ENCODE data around the gene IL15.
A peak's percentile ranks its signal among the peaks of the same experiment; 100 is the strongest.

IL15 gene

GRCh38 chr4:141657550-141658250 lies 21.3 kb downstream of the IL15 start:
- TF ChIP-seq RAD21 (IDR thresholded peaks at IDR 0.05; ENCODE audit: low read depth) (peak; percentile 26; the same call in 1 of the 2 replicates), REST (IDR thresholded peaks at IDR 0.05; ENCODE audit: low read depth) (no peak)

- TF ChIP-seq ZBTB7A (IDR thresholded peaks at IDR 0.05; ENCODE audit: low read depth) = no peak
- no peak for TF ChIP-seq REST (IDR thresholded peaks at IDR 0.05; ENCODE audit: low read depth)
- TF ChIP-seq RAD21 (IDR thresholded peaks at IDR 0.05; ENCODE audit: low read depth) = no peak
- no peak for TF ChIP-seq TEAD4 (IDR thresholded peaks at IDR 0.05)
- TF ChIP-seq FOXM1 (IDR thresholded peaks at IDR 0.05; ENCODE audit: borderline replicate concordance, low read depth) = no peak
- no peak for TF ChIP-seq TAF1 (IDR thresholded peaks at IDR 0.05; ENCODE audit: low read depth)
- no peak for TF ChIP-seq EP300 (IDR thresholded peaks at IDR 0.05; ENCODE audit: borderline replicate concordance)
- TF ChIP-seq NFIC (IDR thresholded peaks at IDR 0.05) = no peak
- TF ChIP-seq EGR1 (IDR thresholded peaks at IDR 0.05) = no peak
- TF ChIP-seq CEBPB (IDR thresholded peaks at IDR 0.05) = no peak
- no peak for TF ChIP-seq YY1 (IDR thresholded peaks at IDR 0.05; ENCODE audit: low read depth)
- no peak for TF ChIP-seq CREB1 (IDR thresholded peaks at IDR 0.05; ENCODE audit: low read depth)
- TF ChIP-seq MAX (IDR thresholded peaks at IDR 0.05) = no peak
- no peak for TF ChIP-seq TCF12 (IDR thresholded peaks at IDR 0.05; ENCODE audit: low read depth)
- TF ChIP-seq USF1 (IDR thresholded peaks at IDR 0.05) = no peak
Observed at GRCh38 chr4:141658309-141658708, 21.9 kb downstream of the IL15 start.

- no peak for TF ChIP-seq RAD21 (IDR thresholded peaks at IDR 0.05; ENCODE audit: low read depth)
Observed at GRCh38 chr4:141659539-141659938, 23.2 kb downstream of the IL15 start.

GRCh38 chr4:141660880-141661279 lies 24.5 kb downstream of the IL15 start:
- TF ChIP-seq CREB1 (IDR thresholded peaks at IDR 0.05; ENCODE audit: low read depth) (no peak), CEBPB (IDR thresholded peaks at IDR 0.05) (no peak), YY1 (IDR thresholded peaks at IDR 0.05; ENCODE audit: low read depth) (no peak), ZBTB7A (IDR thresholded peaks at IDR 0.05; ENCODE audit: low read depth) (no peak), EGR1 (IDR thresholded peaks at IDR 0.05) (no peak), TEAD4 (IDR thresholded peaks at IDR 0.05) (no peak), NFIC (IDR thresholded peaks at IDR 0.05) (no peak), RAD21 (IDR thresholded peaks at IDR 0.05; ENCODE audit: low read depth) (no peak), FOXM1 (IDR thresholded peaks at IDR 0.05; ENCODE audit: borderline replicate concordance, low read depth) (no peak), TAF1 (IDR thresholded peaks at IDR 0.05; ENCODE audit: low read depth) (no peak)

GRCh38 chr4:141668200-141668910 lies 32.0 kb downstream of the IL15 start:
- TF ChIP-seq EP300 (IDR thresholded peaks at IDR 0.05; ENCODE audit: borderline replicate concordance) = no peak
- TF ChIP-seq FOXM1 (IDR thresholded peaks at IDR 0.05; ENCODE audit: borderline replicate concordance, low read depth) = no peak
- no peak for TF ChIP-seq NFIC (IDR thresholded peaks at IDR 0.05)
- no peak for TF ChIP-seq CEBPB (IDR thresholded peaks at IDR 0.05)
- TF ChIP-seq USF1 (IDR thresholded peaks at IDR 0.05) = no peak
- TF ChIP-seq TCF12 (IDR thresholded peaks at IDR 0.05; ENCODE audit: low read depth) = no peak
- no peak for TF ChIP-seq REST (IDR thresholded peaks at IDR 0.05; ENCODE audit: low read depth)
- TF ChIP-seq ZBTB7A (IDR thresholded peaks at IDR 0.05; ENCODE audit: low read depth) = no peak
- no peak for TF ChIP-seq TEAD4 (IDR thresholded peaks at IDR 0.05)
- TF ChIP-seq CREB1 (IDR thresholded peaks at IDR 0.05; ENCODE audit: low read depth) = no peak
- no peak for TF ChIP-seq YY1 (IDR thresholded peaks at IDR 0.05; ENCODE audit: low read depth)
- no peak for TF ChIP-seq TAF1 (IDR thresholded peaks at IDR 0.05; ENCODE audit: low read depth)
- TF ChIP-seq MAX (IDR thresholded peaks at IDR 0.05) = no peak
- no peak for TF ChIP-seq EGR1 (IDR thresholded peaks at IDR 0.05)
- TF ChIP-seq RAD21 (IDR thresholded peaks at IDR 0.05; ENCODE audit: low read depth) = no peak
